T-helper 1 cell treated with Interleukin-12 subunit alpha and Interleukin-12 subunit beta and Interleukin-4 antibody, amounts not matched to agents 30 ng/mL and 1 ng/mL, for 36 hours (primary cell): ENCODE results near the gene SFRP5. TPM values are rescaled to one million over a fixed set of nuclear protein-coding genes. Genes with fewer than 3 reads are reported as not detected.

Experiments used
- intact Hi-C: fragments of 100-400 bp; cut with micrococcal nuclease; formaldehyde crosslinking; loops from one replicate; pipeline ENCODE4 v1.15.1; 2024
- total RNA-seq: library from RNA; stranded (reverse); gene quantifications from 2 replicates; pipeline ENCODE4 v1.2.3, GENCODE V29; 2022

SFRP5 gene
- total RNA-seq, 1 donor from 2014 or later, result not detected

DNA sequence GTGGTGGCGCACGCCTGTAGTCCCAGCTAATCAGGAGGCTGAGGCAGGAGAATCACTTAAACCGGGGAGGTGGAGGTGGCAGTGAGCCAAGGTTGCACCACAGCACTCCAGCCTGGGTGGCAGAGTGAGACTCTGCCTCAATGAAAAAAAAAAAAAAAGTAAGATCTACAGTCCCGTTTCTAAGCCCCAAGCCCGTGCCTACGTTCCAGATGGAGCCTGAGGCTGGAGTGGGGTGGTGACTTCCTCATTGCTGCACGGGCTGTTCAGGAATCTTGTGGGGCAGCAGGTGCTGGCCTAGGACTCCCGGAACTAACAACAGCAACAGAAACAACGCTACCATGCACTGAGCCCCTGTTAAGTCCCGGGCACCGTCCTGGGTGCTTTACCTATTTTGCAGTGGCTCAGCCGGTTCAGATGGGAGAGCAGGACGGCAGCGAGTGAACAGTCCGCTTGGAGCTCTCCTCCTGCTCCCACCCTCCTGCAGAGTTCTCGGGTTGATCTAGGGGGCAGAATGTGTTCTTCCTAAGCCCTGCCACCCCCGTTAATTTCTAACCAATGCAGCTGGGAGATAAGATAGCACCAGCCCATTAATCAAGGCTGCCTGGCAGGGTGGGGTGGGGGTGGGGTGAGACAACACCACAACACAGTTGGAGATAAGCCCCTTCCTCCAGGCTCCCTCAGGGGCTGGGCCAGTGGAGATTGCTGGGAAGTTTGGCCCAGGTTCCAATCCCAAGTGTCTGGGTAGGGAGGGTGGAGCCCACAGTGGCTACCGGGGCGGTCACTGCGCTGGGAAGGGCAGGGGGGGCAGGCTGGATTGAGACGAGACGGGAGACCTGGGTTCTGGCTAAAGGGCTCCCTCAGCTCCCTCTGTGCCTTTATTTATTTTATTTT is 17.0 kb upstream of the SFRP5 start:
- intact Hi-C loops, result no loop called here

DNA sequence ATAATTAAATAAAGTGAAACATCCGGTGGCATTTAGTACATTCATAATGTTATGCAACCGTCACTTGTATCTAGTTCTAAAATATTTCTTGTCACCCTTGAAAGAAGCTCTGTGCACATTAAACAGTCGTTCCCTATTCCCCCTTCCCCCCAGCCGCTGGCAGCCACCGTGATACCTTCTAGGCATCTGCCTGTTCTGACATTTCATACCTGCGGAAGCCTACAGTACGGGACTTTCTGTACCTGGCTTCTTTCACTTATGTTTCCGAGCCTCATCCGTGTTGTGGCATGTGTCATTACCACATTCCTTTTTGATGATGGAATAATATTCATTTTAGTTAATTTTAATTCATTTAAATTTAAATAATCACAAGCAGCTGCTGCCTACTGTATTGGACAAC is 13.9 kb upstream of the SFRP5 start:
- intact Hi-C loops, result no loop called here

DNA sequence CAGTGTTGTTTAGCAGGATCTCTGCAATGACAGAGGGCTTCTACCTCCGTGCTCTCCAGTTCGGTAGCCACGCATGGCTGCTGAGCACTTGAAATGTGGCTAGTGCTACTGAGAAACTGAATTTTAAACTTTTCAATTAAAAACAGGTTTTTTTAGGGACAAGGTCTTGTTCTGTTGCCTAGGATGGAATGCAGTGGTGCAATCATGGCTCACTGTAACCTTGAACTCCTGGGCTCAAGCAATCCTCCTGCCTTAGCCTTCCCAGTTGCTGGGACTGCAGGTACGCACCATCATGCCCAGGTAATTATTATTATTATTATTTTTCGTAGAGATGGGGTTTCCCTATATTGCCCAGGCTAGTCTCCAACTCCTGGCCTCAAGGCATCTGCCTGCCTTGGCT is 13.4 kb upstream of the SFRP5 start:
- intact Hi-C loops, result no loop called here

- intact Hi-C loops, result no loop called here
Observed at GRCh38 chr10:97784200-97784810, 12.5 kb upstream of the SFRP5 start.

DNA sequence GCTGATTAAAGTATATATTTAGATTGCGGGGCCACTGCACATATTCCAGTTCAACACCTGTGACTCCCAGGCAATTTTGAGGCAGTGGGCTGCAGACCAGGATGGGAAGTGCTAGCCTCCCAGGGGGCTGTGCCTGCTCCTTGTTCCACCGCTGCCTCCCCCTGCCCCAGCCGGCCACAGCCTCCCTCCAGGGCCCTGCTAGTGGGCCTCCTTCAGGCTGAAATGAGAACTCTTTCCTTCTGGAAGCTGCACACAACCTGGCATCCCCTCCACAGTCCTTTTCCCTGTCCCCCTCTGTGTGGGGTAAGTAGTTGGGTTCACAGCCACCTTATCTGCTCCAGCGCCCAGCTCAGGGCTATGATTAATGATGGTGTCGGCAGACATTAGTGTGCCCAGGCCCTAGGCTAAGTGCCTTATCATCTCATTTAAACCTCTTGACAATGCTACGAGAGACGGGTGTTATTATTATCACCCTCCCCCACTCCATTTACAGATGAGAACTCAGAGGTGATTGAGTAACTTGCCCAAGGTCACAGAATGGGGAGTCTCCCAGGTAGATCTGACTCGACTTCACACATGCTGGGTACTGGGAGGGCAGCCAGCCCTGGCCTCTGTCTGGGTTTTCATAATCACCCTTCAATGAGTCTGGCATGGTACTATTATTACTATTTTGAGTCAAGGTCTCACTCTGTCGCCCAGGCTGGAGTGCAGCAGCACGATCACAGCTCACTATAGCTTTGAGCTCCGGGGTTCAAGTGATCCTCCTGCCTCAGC is 10.8 kb upstream of the SFRP5 start:
- intact Hi-C loops, result no loop called here

DNA sequence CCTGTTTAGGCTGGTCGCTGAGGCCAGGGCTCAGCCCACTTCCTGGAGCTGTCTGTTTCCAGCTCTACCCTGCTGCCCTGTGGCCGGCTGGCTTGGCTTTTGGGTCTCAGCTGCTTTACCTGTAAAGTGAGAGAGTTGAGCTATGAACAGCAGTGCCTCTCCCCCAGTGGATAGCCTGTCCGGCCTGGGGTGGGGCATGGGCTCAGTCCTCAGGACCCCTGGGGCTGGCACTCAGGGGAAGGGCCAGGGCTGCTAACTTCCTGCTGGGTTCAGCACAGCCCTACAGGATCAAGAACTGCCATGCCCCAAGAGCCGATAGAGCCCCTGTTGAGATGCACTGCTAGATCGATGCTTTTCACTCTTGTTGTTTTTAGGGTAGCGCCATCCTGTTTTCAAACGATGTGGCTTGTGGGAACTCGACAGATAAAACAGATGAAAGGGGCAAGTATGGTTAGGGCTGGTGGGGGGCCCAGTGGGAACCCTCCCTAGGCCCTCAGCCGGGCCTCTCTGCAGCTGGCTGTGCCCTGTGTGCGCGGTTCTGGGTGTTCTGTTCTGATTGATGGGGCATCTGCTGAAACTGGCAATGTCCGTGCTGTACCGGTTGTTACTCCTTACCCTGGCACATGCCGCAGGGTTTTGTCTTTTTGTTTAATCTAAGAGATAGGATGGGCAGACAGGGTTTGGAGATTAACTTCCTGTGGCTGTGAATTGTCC is 10.0 kb upstream of the SFRP5 start:
- intact Hi-C loops, result no loop called here

- intact Hi-C loops, result no loop called here
Observed at GRCh38 chr10:97780841-97781617, 9.2 kb upstream of the SFRP5 start.

DNA sequence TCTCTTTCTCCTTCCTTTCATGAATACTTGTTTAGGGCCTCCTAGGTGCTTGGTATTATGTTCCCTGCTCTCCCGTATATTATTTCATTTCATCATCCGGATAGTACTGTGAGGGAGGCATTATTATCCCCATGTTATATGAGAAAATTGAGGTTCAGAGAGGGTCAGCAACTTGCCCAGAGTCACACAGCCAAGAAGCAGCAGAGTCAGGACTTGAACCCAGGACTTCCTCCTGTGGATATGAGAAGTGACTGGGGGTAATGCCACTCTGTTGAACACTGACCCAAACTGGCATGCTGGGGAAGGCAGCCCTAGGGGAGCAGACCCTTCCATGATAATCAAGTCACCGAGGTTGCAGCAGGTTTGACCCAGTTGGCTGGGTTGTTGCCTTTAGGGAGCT is 8.2 kb upstream of the SFRP5 start:
- intact Hi-C loops, result no loop called here

DNA sequence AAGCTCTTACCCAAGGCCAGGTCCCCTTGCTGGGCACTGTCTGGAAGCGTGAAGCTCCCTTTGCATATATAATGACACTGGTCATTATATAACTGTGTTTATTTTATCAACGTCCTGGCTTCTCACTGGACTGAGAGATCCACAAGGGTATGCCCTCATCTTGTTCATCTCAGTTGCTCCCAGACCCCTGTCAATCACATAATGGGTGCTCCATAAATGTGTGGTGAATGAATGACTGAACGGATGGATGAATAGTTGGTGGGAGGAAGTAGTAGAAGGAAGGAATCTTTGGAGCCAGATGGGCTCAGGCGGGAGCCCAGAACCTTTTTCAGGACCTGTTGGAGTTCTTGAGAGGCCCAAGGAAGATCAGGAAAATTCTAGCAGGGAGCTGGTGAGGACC is 7.7 kb upstream of the SFRP5 start:
- intact Hi-C loops, result no loop called here

DNA sequence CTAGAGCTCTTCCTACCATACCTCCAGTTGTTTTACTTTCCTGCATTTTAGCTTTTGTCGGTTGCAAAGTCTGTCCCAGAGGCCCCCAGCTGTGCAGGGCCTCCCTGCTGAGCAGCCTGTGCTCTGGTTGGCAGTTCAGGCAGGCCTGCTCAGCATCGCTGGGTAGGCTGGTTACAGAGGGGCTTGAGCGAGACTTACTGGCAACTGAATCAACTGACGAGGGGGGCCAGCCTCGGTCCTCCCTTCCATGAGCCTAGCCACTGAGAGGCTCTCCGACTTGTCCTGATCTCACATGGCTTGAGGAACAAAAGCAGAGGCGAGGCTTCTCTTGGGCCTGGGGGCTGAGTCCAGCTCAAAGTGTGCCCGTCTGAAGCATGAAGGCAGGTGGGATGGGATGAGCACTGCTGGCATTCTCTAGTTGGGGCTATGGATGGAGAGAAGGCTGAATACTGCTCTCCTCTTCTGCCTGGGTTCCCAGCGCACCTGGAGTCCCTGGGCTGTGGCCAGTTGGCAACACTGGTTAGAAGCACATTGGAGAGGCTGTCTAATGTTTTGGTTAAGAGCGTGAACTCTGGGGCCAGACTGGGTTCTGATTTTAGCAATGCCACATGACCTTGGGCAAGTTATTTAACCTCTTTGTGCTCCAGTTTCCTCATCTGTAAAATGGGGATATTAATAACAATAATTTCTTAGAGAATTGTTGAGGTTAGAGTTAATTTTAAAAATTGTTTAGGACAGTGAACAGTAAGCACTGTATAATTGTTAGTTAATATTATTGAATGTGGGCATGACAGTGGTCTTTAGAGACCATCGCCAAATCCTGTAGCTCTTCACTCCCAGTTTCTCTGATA is 6.9 kb upstream of the SFRP5 start:
- intact Hi-C loops, result no loop called here

- intact Hi-C loops, result no loop called here
Observed at GRCh38 chr10:97777143-97777542, 5.3 kb upstream of the SFRP5 start.

DNA sequence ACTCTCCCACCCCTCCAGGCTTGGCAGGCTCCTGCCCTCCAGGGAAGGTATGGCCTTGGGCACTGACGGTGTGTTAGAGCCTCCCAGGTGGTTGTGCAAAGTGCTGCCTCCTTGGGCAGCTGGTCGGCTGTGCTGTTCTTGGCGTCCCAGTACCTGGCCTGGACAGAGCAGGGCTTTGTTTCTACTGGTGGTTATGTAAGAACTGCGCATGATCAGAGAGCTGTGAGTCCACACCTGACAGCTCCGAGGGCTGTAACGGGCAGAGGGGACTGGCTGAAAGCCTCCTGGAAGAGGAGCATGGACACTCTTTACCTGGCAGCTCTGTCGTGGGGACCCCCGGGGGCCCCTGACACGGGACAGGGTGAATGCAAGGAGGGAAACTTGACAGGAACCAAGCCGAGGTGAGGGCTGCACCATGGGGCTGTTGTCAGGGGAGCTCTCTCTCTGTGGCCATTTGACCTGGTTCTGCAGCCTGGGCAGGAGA is 3.1 kb upstream of the SFRP5 start:
- intact Hi-C loops, result no loop called here

GRCh38 chr10:97773096-97773495 is 1.3 kb upstream of the SFRP5 start:
- intact Hi-C loops, result no loop called here

DNA sequence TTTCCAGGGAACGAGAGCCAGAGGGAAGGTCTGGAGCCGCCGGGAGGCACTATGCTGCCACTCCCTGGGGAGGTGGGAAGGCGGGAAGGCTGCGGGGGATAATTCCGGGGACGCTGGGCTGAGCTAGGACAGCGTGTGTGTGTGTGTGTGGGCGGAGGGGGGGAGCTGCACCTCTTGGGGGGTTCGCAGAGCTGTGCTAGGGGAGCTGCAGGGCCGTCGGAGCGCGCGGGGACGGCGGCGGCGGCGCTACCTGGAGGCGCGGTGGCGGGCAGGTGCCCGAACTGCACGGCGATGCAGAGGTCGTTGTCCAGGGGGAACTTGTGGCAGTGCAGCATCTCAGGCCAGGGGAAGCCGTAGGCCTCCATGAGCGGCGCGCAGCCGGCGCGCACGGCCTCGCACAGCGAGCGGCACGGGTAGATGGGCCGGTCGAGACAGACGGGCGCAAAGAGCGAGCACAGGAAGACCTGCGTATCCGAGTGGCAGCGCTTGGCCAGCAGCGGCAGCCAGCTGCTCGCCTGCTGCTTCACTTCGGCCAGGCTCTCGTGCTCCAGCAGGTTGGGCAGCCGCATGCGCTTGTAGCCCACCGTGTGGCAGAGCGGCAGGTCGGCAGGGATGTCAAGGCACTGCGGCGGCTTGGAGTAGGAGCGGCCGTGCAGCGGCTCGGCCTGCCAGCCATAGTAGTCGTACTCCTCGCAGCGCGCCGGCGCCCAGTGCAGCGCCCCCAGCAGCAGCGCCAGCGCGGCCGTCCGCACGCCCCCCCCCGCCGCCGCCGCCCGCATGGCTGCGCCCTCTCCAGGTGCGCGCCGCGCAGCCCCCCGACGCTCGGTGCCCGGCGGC is 526 bp downstream of the SFRP5 start:
- intact Hi-C loops, result no loop called here

DNA sequence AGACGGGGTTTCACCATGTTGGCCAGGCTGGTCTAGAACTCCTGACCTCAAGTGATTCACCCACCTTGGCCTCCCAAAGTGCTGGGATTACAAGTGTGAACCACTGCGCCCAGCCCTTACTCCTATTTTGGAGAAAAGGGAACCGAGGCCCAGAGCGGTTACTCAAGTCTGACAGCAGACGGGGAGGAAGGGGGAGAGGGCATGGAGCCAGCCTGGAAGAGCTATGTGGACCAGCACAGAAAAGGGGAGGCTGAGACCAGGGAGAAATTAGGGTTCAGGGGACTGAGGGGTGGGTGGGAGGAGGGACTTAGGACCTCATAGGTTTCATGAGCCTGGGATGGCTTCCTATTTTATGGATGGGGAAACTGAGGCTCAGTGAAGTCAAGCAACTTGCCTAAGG is 1.5 kb downstream of the SFRP5 start:
- intact Hi-C loops, result no loop called here

- intact Hi-C loops, result no loop called here
Observed at GRCh38 chr10:97768322-97769315, 3.2 kb downstream of the SFRP5 start.
